UCSD-AML1 (cell line): ENCODE data around the gene NF2.
A peak's percentile ranks its signal among the peaks of the same experiment; 100 is the strongest.

Experiments
- DNase-seq: peaks from one replicate; lab custom pipeline; 2025; ENCODE audit not compliant: unreplicated experiment; lab: John Stamatoyannopoulos, UW

Gene NF2

GRCh38 chr22:29719899-29720645 is 116.6 kb downstream of the NF2 start, which contains the start of gene CABP7:
CABP7 (plus strand) TSS chr22:29720003; CDS start chr22:29720425, 422 bp downstream.
- DNase-seq: no peak

- DNase-seq: no peak
These were observed 117.4 kb downstream of the NF2 start for GRCh38 chr22:29720811-29721323.

- no peak for DNase-seq
These were observed 118.7 kb downstream of the NF2 start for GRCh38 chr22:29722151-29722550.

- DNase-seq: no peak
These were observed 119.2 kb downstream of the NF2 start for GRCh38 chr22:29722587-29722986.

DNA sequence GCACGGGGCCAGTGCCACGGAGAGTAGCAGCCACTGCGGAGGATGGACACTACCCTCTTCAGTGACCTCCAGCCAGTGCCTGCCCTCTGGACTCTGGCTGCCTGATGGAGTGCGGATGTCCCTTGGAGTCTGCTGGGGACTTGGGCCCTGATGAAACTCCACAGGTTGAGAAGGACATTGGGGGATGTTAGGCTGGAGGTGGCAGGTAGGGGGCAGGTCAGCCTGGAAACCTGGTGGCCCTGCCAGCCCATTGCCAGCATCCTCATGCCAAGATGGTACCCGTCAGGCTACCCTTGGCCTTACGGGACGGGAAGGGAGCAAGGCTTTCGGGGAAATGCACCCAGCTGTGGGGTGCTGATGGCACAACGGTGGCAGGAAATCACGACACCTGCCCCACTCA is 120.3 kb downstream of the NF2 start:
- no peak for DNase-seq

DNA sequence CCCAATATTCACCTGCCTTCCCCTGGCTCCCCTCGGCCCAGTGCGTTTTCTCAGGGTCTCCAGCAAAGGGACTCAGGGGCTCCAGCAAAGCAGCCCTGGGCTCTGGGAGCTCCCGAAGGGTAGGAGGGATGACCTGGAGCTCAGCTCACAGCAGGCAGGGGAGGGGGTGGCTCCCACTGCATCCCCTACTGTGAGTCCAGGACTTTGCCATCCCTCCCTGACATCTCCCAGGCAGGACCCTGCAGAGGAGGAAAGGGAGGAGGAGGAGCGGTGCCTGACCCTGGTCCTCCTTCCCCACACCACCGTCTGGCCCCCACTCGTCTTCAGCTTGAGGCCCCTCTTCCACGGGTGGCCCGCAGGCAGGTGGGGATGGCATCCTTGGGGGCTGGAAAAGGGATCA is 121.4 kb downstream of the NF2 start:
- no peak for DNase-seq

DNA sequence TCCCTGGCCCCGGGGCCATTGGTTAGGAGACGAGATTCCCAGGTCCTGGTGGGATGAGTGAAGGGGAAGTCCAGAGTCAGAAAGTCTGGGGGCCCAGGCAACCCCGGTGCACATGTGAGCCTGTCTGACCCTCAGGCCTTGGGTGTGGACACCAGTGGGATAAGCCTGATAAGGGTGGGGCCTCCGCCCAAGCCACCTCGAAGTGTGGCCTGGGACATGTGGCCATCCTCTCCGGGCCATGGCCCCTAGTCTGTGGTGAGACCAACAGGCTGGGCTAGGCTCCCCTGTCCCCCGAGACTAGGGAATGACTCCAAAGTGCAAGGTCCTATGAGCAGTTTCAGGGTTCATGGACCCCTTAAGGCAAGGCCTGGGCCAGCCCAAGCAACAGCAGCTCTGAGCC is 122.7 kb downstream of the NF2 start:
- DNase-seq: no peak

GRCh38 chr22:29726512-29727130 is 123.2 kb downstream of the NF2 start:
- DNase-seq: no peak

- peak; percentile 35 for DNase-seq
These were observed 123.7 kb downstream of the NF2 start for GRCh38 chr22:29727131-29727523.

DNA sequence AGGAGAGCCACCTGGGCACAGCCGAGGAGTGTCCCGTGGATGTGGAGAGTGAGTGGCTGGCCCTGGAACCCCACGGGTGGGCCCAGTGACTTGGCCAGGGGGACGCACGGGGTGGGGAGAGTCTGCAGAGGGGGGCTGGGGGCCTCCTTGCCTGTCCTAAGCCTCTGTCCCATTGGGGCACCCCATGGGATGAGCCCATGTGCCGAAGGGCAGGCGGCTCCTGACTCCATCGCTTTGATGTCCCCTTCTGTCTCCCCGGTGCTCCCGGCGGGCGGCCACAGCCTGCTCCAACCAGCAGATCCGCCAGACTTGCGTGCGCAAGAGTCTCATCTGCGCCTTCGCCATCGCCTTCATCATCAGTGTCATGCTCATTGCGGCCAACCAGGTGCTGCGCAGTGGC is 125.7 kb downstream of the NF2 start:
- DNase-seq: no peak

DNA sequence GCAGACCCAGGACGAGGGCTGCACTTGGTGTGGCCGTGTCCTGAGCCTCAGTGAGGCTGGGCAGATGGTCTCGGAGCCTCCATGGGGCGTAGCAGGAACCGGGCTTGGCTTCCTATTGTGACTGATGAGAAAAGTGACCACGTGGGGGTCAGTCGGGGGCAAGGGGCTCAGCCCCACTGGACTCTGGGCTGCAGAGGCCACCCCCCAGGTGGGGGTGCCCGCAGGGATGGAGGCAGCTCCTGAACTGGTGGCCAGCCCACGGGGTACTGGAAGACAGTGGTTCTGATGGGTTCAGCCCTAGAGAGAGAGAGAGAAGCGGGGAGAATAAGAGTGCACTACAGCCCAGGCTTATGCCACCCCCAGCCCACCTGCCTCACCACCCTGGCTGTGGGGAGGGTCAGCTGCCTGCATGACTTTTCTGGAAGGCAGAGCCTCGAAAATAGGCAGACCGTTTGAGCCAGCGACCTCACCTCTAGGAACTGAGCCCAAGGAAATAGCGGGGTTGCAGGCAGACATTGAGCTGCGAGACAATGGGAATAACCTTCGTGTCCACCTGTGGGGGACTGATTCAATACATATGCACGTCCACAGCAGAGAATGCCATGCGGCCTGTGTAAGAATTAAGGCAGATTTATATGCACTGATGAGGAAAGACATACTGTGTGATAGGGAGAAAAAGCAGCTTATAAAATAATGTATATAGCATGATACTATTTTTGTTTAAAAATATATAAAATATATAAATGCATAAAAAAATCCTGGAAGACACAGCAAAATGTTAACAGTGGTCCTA is 127.8 kb downstream of the NF2 start:
- DNase-seq: no peak

GRCh38 chr22:29732883-29733282 is 129.4 kb downstream of the NF2 start:
- DNase-seq: no peak

DNA sequence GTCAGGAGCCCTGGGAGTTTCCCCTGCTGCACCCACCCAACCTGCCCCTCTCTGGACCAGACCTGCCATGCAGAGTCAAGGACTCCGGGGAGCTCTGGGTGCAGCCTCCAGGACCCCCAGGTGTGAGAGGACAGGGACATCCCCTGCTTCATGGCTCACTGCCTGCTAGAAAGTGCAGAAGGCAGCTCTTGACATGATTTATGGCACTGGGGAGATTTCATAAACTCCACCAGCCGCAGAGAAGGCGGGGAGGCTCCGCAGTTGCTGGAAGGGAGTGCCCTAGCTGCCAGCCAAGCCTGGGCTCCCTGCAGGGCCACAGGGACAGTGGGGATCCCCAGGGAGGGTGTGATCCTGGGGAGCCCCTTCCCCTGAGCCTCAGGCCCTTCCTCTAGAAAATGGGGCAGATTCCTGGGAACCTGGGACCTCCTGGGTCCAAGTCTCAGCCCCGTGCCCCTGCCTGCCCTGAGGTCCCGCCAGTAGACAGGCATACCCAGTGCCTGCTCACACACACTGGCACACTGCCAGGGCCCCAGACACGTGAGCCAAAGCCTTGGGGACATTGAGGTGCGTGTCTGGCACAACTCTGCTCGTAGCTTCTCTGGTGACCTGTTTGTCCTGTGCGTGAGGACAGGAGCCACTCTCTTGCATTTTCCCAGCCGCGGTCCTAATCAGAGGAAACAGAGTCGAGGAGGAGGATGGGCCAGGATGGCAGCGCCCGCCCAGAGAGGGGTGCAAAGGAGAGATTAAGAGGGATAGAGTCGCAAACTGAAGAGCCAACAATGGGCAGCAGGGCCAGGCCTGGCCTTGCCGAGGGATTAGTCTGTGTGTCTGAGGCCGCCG is 130.1 kb downstream of the NF2 start:
- no peak for DNase-seq

GRCh38 chr22:29734406-29734805 is 131.0 kb downstream of the NF2 start:
- DNase-seq: no peak

- no peak for DNase-seq
These were observed 131.4 kb downstream of the NF2 start for GRCh38 chr22:29734838-29735237.

DNA sequence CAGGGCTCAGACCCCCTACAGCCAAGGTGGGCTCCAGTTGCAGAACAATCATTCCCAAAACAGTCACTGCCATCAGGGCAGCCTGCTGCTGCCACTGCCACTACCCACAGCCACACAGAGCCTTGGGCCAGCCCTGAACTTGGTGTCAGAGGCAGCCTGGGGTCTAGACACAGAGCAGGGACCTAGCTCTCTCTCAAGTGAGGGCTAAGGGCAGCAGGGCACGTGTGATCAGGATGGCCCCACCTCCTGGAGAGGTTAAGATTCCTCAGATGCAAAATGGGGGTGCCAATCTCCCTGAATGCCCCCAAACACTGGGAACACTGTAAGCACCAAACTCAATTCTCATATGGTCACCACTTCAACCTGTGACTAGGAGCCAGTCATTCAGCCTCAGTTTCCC is 132.0 kb downstream of the NF2 start:
- no peak for DNase-seq

DNA sequence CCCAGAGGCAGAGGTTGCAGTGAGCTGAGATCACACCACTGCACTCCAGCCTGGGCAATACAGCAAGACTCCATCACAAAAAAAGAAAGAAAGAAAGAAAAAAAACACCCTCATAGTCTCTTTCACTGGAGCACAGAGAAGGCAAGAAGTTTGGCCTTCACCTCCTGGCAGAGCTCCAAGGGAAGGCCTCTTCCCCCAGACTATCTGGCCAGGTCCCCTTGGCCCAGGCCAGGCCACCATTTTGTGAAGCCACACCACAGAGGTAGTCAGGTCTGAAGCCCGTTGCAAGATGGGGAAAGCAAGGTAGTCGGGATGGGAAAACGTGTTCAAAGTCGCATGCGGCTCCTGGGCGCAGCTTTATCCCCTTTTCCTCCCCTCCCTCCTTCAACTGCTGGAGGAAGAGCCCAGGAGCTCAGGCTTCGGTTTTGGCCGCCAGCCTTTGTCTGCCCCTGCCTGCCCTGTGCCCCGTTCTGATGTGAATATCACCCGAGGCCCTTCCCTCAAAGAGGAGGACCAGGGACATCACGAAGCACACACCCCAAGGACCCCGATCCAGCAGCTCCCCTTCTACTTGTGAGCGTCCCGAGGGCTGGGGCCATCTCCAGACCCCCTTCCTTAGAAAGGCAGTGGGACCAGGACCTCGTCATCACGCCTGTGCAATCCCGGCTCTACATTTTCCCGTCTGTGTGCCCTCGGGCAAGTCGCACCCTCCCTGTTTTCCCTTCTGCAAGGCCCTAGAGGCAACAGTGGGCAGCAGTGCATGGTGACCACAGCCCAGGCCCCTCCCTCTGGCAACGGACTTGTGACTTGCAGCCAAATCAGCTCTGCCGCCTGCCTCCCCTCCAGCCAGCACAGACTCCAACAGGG is 134.1 kb downstream of the NF2 start:
- DNase-seq: no peak

GRCh38 chr22:29738118-29738815 is 134.8 kb downstream of the NF2 start:
- no peak for DNase-seq

DNA sequence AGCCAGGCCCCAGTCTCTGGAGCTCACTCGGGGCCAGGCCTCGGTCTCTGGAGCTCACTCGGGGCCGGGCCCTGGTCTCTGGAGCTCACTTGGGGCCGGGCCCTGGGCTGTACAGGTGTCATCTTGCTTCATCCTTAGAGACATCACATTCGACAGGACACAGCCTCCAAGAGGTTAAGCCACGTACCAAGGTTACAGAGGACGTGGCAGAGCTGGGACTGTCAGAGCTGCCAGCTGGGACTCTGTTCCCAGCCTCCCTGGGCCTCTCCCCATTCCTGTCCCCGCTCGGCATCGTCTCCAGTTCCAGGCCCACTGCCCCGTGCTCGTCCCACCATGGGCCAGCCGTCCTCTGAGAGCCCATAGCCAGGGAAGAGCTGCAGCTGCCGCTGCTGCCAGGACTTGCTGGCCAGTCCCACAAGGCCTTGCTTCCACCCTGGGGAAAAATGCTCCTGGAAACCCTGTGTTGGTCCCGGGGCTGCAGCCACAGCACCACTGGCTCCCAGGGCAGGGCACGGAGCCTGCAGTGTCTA is 136.0 kb downstream of the NF2 start:
- no peak for DNase-seq
